Mesodermal cell (in vitro differentiated cells): Measurements from ENCODE around the gene FBXL14.
A peak's percentile ranks its signal among the peaks of the same experiment; 100 is the strongest.

Experiments
- H3K27ac ChIP-seq: 2 replicates; pipeline ENCODE4 v1.7.0; 2013; ENCODE audit warnings: mild to moderate bottlenecking, low read depth, low read length, moderate library complexity; ENCODE audit not compliant: severe bottlenecking
- H3K36me3 ChIP-seq: 2 replicates; pipeline ENCODE4 v1.7.1; 2013; ENCODE audit warnings: mild to moderate bottlenecking, low read length, moderate library complexity; ENCODE audit not compliant: control insufficient read depth, insufficient read depth
- H3K4me1 ChIP-seq: one replicate; pipeline ENCODE4 v1.7.1; 2013; ENCODE audit warnings: mild to moderate bottlenecking, low read length; ENCODE audit not compliant: insufficient read depth, control insufficient read depth, poor library complexity, severe bottlenecking
- H3K4me3 ChIP-seq: 2 replicates; pipeline ENCODE4 v1.7.0; 2013; ENCODE audit warnings: low read length, control low read depth, mild to moderate bottlenecking; ENCODE audit not compliant: insufficient read depth, poor library complexity, severe bottlenecking; ENCODE audit errors: extremely low read depth
- H3K9me3 ChIP-seq: 2 replicates; pipeline ENCODE4 v1.7.1; 2013; ENCODE audit warnings: mild to moderate bottlenecking, low read length, moderate library complexity; ENCODE audit not compliant: control insufficient read depth
- WGBS, 2 experiments: methylation state at CpG; one replicate each; pipeline ENCODE4 v1.1.5; 2013; ENCODE audit warnings: missing lambda C conversion rate in 2 of 2; ENCODE audit not compliant: insufficient coverage in 2 of 2; 5-methylcytosine and 5-hydroxymethylcytosine counted together

Gene FBXL14

DNA sequence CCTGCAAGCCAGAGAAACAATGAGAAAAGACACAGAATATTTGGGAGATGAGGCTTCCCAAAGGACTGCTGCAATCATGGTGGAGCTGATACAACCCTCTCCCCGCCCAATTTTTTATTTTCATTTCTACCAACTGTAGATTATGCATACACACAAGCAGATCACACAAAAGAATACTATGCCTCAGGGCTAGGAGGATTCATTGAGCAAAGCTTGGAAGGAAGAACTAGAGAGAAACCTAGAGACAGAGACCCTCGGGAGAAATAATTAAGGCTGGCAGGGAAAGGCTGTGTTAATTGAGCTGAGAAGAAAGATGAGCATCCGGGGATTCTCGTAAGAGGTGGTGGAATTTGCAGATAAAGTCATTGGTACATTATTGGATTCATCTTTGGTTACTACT lies 24.8 kb upstream of the FBXL14 start:
- WGBS, 2 experiments, result 78 to 86% methylated on average over 3 of the region's 4 CpGs
- Histone ChIP-seq H3K4me1 (peaks cover 28% of the 10 kb centered on the region), H3K36me3 (no peaks in the 10 kb centered on the region), H3K4me3 (no peak overlapping the region), H3K27ac (no peak overlapping the region), H3K9me3 (no peaks in the 10 kb centered on the region)

- no peak overlapping the region for H3K27ac ChIP-seq
- no peaks in the 10 kb centered on the region for H3K36me3 ChIP-seq
- no peak overlapping the region for H3K4me3 ChIP-seq
- peaks cover 28% of the 10 kb centered on the region for H3K4me1 ChIP-seq
- H3K9me3 ChIP-seq, result no peaks in the 10 kb centered on the region
These were observed 24.1 kb upstream of the FBXL14 start for GRCh38 chr12:1618489-1618888.

DNA sequence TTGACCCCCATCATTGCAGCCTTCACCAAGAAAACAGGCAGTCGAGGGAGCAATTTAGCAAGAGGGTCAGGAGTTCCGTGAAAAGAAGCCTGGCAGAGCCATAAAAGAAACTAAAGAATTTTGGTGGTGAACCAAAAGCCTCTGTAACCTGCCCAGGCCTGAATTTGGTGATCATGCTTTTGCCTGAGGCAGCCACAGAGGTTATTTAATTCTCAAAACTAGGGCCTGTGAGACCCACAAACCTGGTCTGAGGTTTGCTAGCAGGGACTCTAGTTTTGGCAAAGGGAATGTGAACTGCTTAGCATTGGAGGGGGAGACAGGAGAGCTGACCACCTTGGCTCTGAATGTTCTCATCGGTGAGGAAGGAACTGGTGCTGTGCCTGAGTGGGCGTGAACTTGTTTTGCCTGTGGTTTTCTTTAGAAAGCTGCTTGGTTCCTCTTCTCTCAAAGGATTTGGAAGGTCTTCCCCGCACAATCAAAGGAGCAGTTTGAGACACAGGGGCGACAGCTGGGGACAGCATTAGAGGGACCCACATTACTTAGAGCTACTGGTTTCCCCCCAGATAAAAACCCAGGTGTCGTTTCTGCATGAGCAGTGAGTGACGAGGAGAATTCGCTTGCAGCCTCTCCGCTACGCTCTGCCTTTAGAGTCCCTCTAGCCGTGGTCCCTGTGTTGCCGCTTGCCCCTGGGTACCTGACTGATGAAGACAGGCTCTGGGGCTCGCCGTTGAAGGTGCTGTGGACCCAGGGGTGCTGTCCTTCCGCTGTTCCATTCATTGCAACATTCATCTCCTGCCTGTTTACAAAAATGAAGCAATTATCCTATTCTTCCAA lies 22.1 kb upstream of the FBXL14 start:
- Histone ChIP-seq H3K36me3 (no peaks in the 10 kb centered on the region), H3K27ac (no peak overlapping the region), H3K4me3 (no peak overlapping the region), H3K4me1 (peaks cover 23% of the 10 kb centered on the region), H3K9me3 (no peaks in the 10 kb centered on the region)
- 81 to 83% methylated on average over 14 to 16 of the region's 16 CpGs for WGBS, 2 experiments

DNA sequence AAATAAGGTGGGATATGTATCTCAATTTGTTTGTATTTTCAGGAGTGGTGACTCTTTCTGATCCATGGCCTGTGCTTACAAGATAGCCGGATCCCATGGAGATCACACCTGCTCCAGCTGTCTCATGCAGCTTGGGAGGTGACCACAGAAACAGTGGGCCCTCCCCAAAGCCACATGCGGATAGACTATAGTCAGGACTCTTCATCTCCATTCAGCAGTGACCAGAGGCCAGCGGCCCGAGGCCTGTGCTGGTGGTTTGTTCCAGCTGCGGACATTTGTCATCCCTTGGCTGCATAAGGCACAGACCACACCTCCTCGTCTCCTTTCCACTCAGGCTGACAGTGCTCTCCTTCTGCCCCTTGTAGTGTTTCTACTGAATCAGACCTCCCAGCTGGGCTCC lies 20.0 kb upstream of the FBXL14 start:
- 84 to 90% methylated on average over 5 to 6 of the region's 6 CpGs for WGBS, 2 experiments
- peaks cover 15% of the 10 kb centered on the region for H3K4me1 ChIP-seq
- H3K9me3 ChIP-seq, result no peaks in the 10 kb centered on the region
- H3K36me3 ChIP-seq, result no peaks in the 10 kb centered on the region
- H3K4me3 ChIP-seq, result no peak overlapping the region
- no peak overlapping the region for H3K27ac ChIP-seq

DNA sequence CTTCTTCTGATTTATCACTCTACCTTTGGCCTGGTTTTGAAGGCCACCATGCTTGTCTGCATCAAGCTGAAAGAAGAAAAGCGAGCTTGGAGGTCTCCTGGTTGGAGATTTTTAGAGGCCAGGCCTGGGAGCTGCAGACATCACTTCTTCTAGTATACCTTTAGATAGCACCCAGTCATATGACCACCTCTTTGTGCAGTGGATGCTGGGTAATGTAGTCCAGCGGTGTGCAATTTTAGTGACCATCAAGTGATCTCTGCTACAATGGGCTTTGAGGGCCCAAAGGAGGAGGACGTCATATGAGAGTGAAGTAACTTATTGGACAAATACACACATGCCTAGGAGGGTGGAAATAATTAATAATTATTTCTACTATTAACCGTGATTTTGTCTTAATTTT lies 19.5 kb upstream of the FBXL14 start:
- H3K9me3 ChIP-seq, result no peaks in the 10 kb centered on the region
- no peak overlapping the region for H3K4me3 ChIP-seq
- no peaks in the 10 kb centered on the region for H3K36me3 ChIP-seq
- no peak overlapping the region for H3K27ac ChIP-seq
- WGBS, 2 experiments, result 100% methylated on average over 1 of the region's 4 CpGs
- peaks cover 12% of the 10 kb centered on the region for H3K4me1 ChIP-seq

DNA sequence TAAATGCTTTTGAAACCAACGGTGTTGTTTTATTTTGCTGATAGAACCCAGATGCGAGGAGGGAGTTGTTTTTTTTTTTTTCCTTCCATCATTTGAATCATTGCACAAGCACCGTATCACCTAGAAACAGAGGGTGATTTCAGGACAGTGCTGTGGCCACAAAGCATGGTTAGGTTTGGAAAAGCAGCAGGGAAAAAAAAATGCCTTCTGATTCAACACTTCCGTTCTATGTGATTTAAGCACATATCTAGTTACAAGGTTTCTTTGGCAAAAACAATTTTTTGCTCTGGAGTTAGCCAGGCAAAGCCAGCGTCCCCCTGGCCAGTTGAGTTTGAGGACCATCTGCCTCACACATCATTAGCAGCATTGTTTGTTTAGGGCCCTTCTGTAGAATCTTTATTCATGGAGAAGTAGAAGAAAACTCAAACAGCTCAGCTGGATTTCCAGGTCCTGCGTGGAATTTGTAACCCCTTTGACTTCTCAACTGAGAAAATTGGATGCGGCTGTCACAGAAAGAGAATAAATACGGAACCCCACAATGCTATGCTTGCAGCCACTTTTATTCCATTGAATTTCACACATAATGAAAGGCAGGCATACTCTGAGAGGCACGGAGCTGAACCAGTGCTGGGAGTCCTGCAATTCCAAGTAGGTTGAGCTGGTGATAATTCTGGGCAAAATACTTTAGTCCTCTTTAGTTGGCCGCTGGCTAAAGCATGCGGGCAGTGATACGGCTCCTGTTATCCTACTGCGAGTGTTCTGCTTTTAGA lies 17.6 kb upstream of the FBXL14 start:
- Histone ChIP-seq H3K9me3 (no peaks in the 10 kb centered on the region), H3K27ac (no peak overlapping the region), H3K4me3 (no peak overlapping the region), H3K36me3 (no peaks in the 10 kb centered on the region), H3K4me1 (peaks cover 8% of the 10 kb centered on the region)
- WGBS, 2 experiments, result 64 to 77% methylated on average over 6 to 8 of the region's 13 CpGs

DNA sequence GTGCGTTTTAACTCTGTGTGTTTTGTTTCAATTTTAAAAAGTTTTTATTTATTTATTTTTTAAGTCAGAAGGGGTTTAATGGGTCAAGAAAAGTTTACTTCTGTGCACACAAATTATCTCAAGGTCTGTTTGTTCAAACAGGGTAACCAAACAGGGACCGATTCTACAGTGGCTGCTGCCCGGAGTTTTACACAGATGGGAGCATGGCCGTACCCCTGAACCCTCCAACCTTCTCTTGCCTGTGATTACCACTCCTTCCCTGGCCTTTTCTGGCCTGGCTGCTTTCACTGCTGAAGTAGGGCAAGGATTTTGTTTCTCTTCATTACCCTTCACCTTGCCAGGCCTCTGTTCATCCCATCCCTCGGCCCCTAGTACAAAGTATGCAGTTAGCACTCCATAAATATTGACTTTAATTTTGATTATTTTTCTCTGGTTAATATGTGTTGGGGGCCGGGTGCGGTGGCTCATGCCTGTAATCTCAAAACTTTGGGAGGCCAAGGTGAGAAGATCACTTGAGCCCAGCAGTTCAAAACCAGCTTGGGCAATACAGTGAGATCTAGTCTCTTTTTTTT lies 15.8 kb upstream of the FBXL14 start:
- no peaks in the 10 kb centered on the region for H3K36me3 ChIP-seq
- no peak overlapping the region for H3K27ac ChIP-seq
- peaks cover 20% of the 10 kb centered on the region for H3K4me1 ChIP-seq
- no peak overlapping the region for H3K4me3 ChIP-seq
- 91 to 96% methylated on average over 2 to 6 of the region's 7 CpGs for WGBS, 2 experiments
- H3K9me3 ChIP-seq, result no peaks in the 10 kb centered on the region

DNA sequence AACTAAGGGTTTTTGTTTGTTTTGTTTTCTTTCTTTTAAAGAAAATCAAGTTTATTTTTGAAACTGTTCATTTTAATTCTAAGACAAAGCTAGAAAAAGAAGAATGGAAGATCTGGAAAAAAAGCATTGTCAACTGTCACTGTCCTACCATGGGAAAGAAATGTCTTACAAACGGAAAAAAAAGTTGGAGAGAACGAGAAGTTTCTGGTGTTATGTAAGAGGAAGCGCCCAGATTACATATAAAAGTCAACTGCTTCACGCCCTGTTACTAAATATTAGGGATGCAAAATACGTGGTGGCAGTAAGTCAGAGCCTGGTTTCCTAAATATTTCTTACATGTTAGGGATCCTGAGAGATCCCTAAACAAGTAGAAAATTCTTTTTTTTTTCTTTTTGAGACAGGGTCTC lies 14.3 kb upstream of the FBXL14 start:
- WGBS, 2 experiments, result 70 to 83% methylated on average over 1 to 2 of the region's 5 CpGs
- H3K9me3 ChIP-seq, result no peaks in the 10 kb centered on the region
- peaks cover 20% of the 10 kb centered on the region for H3K4me1 ChIP-seq
- no peaks in the 10 kb centered on the region for H3K36me3 ChIP-seq
- H3K4me3 ChIP-seq, result no peak overlapping the region
- H3K27ac ChIP-seq, result no peak overlapping the region

- Histone ChIP-seq H3K9me3 (no peaks in the 10 kb centered on the region), H3K4me1 (peaks cover 20% of the 10 kb centered on the region), H3K27ac (no peak overlapping the region), H3K36me3 (no peaks in the 10 kb centered on the region), H3K4me3 (no peak overlapping the region)
- WGBS, 2 experiments, result 75 to 97% methylated on average over 1 to 2 of the region's 3 CpGs
These were observed 13.7 kb upstream of the FBXL14 start for GRCh38 chr12:1607940-1608712.

- 13 to 14% methylated on average over 11 of the region's 12 CpGs for WGBS, 2 experiments
- Histone ChIP-seq H3K9me3 (no peaks in the 10 kb centered on the region), H3K27ac (peak overlapping the region; percentile 92), H3K4me1 (peaks cover 17% of the 10 kb centered on the region), H3K36me3 (no peaks in the 10 kb centered on the region), H3K4me3 (peak overlapping the region; percentile 22)
These were observed 11.7 kb upstream of the FBXL14 start for GRCh38 chr12:1606021-1606622.
